GM12878 (cell line): ENCODE measurements around the gene TEX101. TPM values are rescaled to one million over a fixed set of nuclear protein-coding genes. Genes with fewer than 3 reads are reported as not detected.

ENCODE experiments used
- ATAC-seq: fragments of 200-7000 bp; cut with Tn5 transposase; 3 replicates; pipeline ENCODE4 v1.9.1; 2020; ENCODE audit warnings: mild to moderate bottlenecking, moderate library complexity
- BruUV-seq: library from RNA; stranded (reverse); fragments of 400-500 nt; replicated peaks from 2 replicates; lab custom pipeline; 2021; lab: Mats Ljungman, UMichigan
- CTCF ChIA-PET: fragments of 300-600 bp; sonication (Branson Sonifier 250); formaldehyde crosslinking; extraction: SDS; loops from one replicate; lab custom pipeline; 2021; ENCODE audit warnings: inconsistent platforms; lab: Yijun Ruan, JAX
- POLR2A ChIA-PET: fragments of 350-600 bp; formaldehyde crosslinking; extraction: SDS; loops from one replicate; lab custom pipeline; 2021; ENCODE audit warnings: inconsistent platforms; lab: Charles Lee
- RAD21 ChIA-PET: fragments of 300-600 bp; sonication (Branson Sonifier 250); formaldehyde crosslinking; loops from one replicate; lab custom pipeline; 2023; ENCODE audit warnings: antibody characterized with exemption; ENCODE audit not compliant: unreplicated experiment; lab: Charles Lee
- SMC1A ChIA-PET: fragments of 300-600 bp; sonication (Branson Sonifier 250); formaldehyde crosslinking; loops from one replicate; lab custom pipeline; 2023; ENCODE audit not compliant: unreplicated experiment, uncharacterized antibody; lab: Charles Lee
- DNase-seq: peaks from one replicate; pipeline ENCODE4 v3.0.0-alpha.2; 2011; ENCODE audit warnings: low read depth, low spot score
- FAIRE-seq: peaks from 3 replicates; lab custom pipeline; 2011; peaks lifted over from hg19 to GRCh38; lab: Jason Lieb, UNC
- H2AFZ ChIP-seq: 2 replicates; pipeline ENCODE4 v1.6.0; 2011; ENCODE audit warnings: low read depth, low read length, control low read depth; ENCODE audit not compliant: control insufficient read depth
- H3K27ac ChIP-seq: 2 replicates; pipeline ENCODE4 v1.5.1; 2011; ENCODE audit warnings: control low read depth; ENCODE audit not compliant: control insufficient read depth, insufficient read depth
- H3K27me3 ChIP-seq, 2 experiments: replicated peaks in 1 of 2; 2 replicates each; pipeline versions ENCODE4 v1.6.0 to v1.6.1; 2011; ENCODE audit warnings: low read length in 1 of 2; ENCODE audit not compliant: control insufficient read depth in 2 of 2, insufficient read depth in 2 of 2
- H3K36me3 ChIP-seq, 2 experiments: 2 replicates each; pipeline ENCODE4 v1.5.1; 2011; ENCODE audit warnings: low read length in 1 of 2; ENCODE audit not compliant: control insufficient read depth in 2 of 2, insufficient read depth in 2 of 2
- H3K4me1 ChIP-seq: 2 replicates; pipeline ENCODE4 v1.6.1; 2011; ENCODE audit warnings: mild to moderate bottlenecking, low read length, moderate library complexity, mixed read lengths; ENCODE audit not compliant: control insufficient read depth, insufficient read depth
- H3K4me2 ChIP-seq: 2 replicates; pipeline ENCODE4 v1.6.0; 2011; ENCODE audit warnings: control low read depth; ENCODE audit not compliant: control insufficient read depth, insufficient read depth
- H3K4me3 ChIP-seq: fragments of 200-600 bp; sonication (generic); 2 replicates; pipeline ENCODE4 v1.5.1; 2016
- H3K79me2 ChIP-seq: 2 replicates; pipeline ENCODE4 v1.6.0; 2011; ENCODE audit warnings: low read length; ENCODE audit not compliant: control insufficient read depth, insufficient read depth
- H3K9ac ChIP-seq: 2 replicates; pipeline ENCODE4 v1.8.0; 2011; ENCODE audit warnings: low read length, control low read depth, mixed read lengths; ENCODE audit not compliant: control insufficient read depth, insufficient read depth
- H3K9me3 ChIP-seq: replicated peaks from 3 replicates; pipeline ENCODE4 v1.5.1; 2011; ENCODE audit warnings: mild to moderate bottlenecking, low read length; ENCODE audit not compliant: control insufficient read depth, insufficient read depth
- H4K20me1 ChIP-seq: 2 replicates; pipeline ENCODE4 v1.6.0; 2011; ENCODE audit not compliant: control insufficient read depth, insufficient read depth
- BCL3 ChIP-seq: IDR thresholded peaks from 2 replicates; pipeline ENCODE4 v1.6.1; 2011; ENCODE audit warnings: borderline replicate concordance, low read depth, mild to moderate bottlenecking, moderate library complexity, low read length; ENCODE audit not compliant: insufficient read depth, poor library complexity, severe bottlenecking
- IKZF2 ChIP-seq, 2 experiments: fragments of 450-650 bp; IDR thresholded peaks; 2 replicates each; pipeline ENCODE4 v1.6.1; 2017; ENCODE audit warnings: mild to moderate bottlenecking in 2 of 2, moderate library complexity in 2 of 2
- JUNB ChIP-seq: IDR thresholded peaks from 2 replicates; pipeline ENCODE4 v1.6.1; 2016; ENCODE audit warnings: antibody characterized with exemption, mild to moderate bottlenecking
- NBN ChIP-seq: fragments of 450-650 bp; IDR thresholded peaks from 2 replicates; pipeline ENCODE4 v1.6.1; 2016
- RUNX3 ChIP-seq: IDR thresholded peaks from 2 replicates; pipeline ENCODE4 v1.6.1; 2012; ENCODE audit warnings: low read length, inconsistent platforms
- SPI1 ChIP-seq: IDR thresholded peaks from 2 replicates; pipeline ENCODE4 v1.6.1; 2011; ENCODE audit warnings: low read depth, mild to moderate bottlenecking, low read length, moderate library complexity, borderline replicate concordance; ENCODE audit not compliant: insufficient read depth
- SRF ChIP-seq, 2 experiments: IDR thresholded peaks; 2 replicates each; pipeline ENCODE4 v1.6.1; 2011; ENCODE audit warnings: low read depth in 2 of 2, low read length in 2 of 2, mild to moderate bottlenecking in 1 of 2, moderate library complexity in 1 of 2
- ZBTB4 ChIP-seq: fragments of 450-650 bp; formaldehyde crosslinking; IDR thresholded peaks from 2 replicates; pipeline ENCODE4 v1.4.0; 2022; ENCODE audit warnings: mild to moderate bottlenecking, moderate library complexity
- WGBS: methylation state at CpG from one replicate; pipeline ENCODE4 v1.1.6; 2016; ENCODE audit warnings: low lambda C conversion rate; ENCODE audit not compliant: insufficient replicate concordance, insufficient coverage; ENCODE audit errors: missing lambda C conversion rate; 5-methylcytosine and 5-hydroxymethylcytosine counted together
- in situ Hi-C: fragments of 300-500 bp; cut with MboI; formaldehyde crosslinking; loops from 9 replicates; pipeline ENCODE4 v1.14.3; 2018; ENCODE audit warnings: mixed read lengths
- intact Hi-C: fragments of 100-400 bp; cut with micrococcal nuclease; formaldehyde crosslinking; loops from one replicate; pipeline ENCODE4 v1.14.2; 2022; ENCODE audit not compliant: unreplicated experiment
- polyA plus RNA-seq, 11 experiments: library from polyadenylated mRNA; depleted of rRNA in 4 of 11; unstranded in 6 of 11; stranded (reverse) in 5 of 11; fragments of >200 nt; fragmentation: Nextera tagmentation in 4 of 11; fragmentation: Illumina TruSeq in 1 of 11; extraction: Ambion mirVana in 4 of 11; extraction: Trizol in 1 of 11; gene quantifications; 1 replicate in 1 of 11; 2 replicates in 10 of 11; pipeline versions ENCODE4 v1.2.1 to v1.2.3, GENCODE V29; 2011 to 2016; ENCODE audit warnings: inconsistent platforms in 2 of 11, missing spikeins in 2 of 11, low read depth in 1 of 11
- total RNA-seq, 4 experiments: library from RNA; depleted of rRNA in 3 of 4; stranded (reverse); fragments of >200 nt in 3 of 4; fragmentation: Illumina TruSeq in 1 of 4; extraction: Trizol in 1 of 4; gene quantifications; 2 replicates each; pipeline versions ENCODE4 v1.2.1 to v1.2.3, GENCODE V29; 2013 to 2021

The TEX101 gene
- total and polyA plus RNA-seq, 10 of the 15 experiments (the other 5 are each of a cell fraction or from before 2014, with no cell fraction given), result not detected

GRCh38 chr19:43412441-43412840 lies 2.2 kb upstream of the TEX101 start (continued):
- no peak for TF ChIP-seq BCL3
- TF ChIP-seq RUNX3, result no peak
- no peak for TF ChIP-seq SRF (IDR thresholded peaks at IDR 0.05; ENCODE audit: low read depth in 2 of 2, low read length in 2 of 2)
- TF ChIP-seq JUNB, result no peak
- TF ChIP-seq ZBTB4 (CRISPR knock-in tag), result no peak

GRCh38 chr19:43416951-43417623 lies 2.4 kb downstream of the TEX101 start:
- Histone ChIP-seq H3K4me2 (no peak overlapping the region), H3K27ac (no peak overlapping the region), H3K4me1 (no peaks in the 10 kb centered on the region), H4K20me1 (no peaks in the 10 kb centered on the region), H3K27me3 (no peaks in the 10 kb centered on the region), H3K9me3 (no peaks in the 10 kb centered on the region; the same call in 2 of the 3 replicates), H3K9ac (no peak overlapping the region), H3K4me3 (no peak overlapping the region), H2AFZ (no peak overlapping the region), H3K79me2 (no peaks in the 10 kb centered on the region), H3K36me3 (no peaks in the 10 kb centered on the region)
- intact Hi-C loops, result no loop called here
- RAD21 ChIA-PET, result no interaction called here
- SMC1A ChIA-PET, result interaction anchor here (1.8 kb wide), 1 partner anchor 102 kb away, joined by 4 read pairs; no protein-coding TSS in a partner anchor
- 13% methylated on average over 4 of the region's 4 CpGs for whole genome bisulfite sequencing
- POLR2A ChIA-PET, result no interaction called here
- ATAC-seq, result no peak
- no peak for DNase-seq
- in situ Hi-C loops, result no loop called here
- TF ChIP-seq RUNX3 (no peak), NBN (no peak), IKZF2 (IDR thresholded peaks at IDR 0.05) (no peak), SPI1 (peak; percentile 29; the same call in 1 of the 2 replicates)
- TF ChIP-seq, all 136 proteins: peak for 1
- no TSS peak for BruUV-seq
- CTCF ChIA-PET, result interaction anchor here (1.0 kb wide), 1 partner anchor 8 kb away, joined by 4 read pairs; no protein-coding TSS in a partner anchor
- no peak for FAIRE-seq
